HCT116 (cell line): ENCODE results near the gene OR10A4. TPM values are rescaled to one million over a fixed set of nuclear protein-coding genes. Genes with fewer than 3 reads are reported as not detected.
"Not testable (repeated sequence)": the region's sequence is repeated elsewhere in the genome, so short reads cannot be mapped to it uniquely, and the experiment has no call there.

Experiments
- ATAC-seq: fragments of 200-7000 bp; cut with Tn5 transposase; 2 replicates; pipeline ENCODE4 v1.9.1; 2020; ENCODE audit warnings: mild to moderate bottlenecking, moderate library complexity
- BruUV-seq: library from RNA; stranded (reverse); fragments of 400-500 nt; replicated peaks from 2 replicates; lab custom pipeline; 2021; lab: Mats Ljungman, UMichigan
- CTCF ChIA-PET: fragments of 300-600 bp; sonication (Branson Sonifier 250); formaldehyde crosslinking; loops from one replicate; lab custom pipeline; 2021; ENCODE audit warnings: antibody characterized with exemption; lab: Charles Lee
- POLR2A ChIA-PET: fragments of 300-600, 350-600 bp; sonication (Branson Sonifier 250); formaldehyde crosslinking; loops from one replicate; lab custom pipeline; 2021; ENCODE audit warnings: antibody characterized with exemption; lab: Charles Lee
- RAD21 ChIA-PET, 2 experiments: fragments of 300-600 bp; sonication (Branson Sonifier 250); formaldehyde crosslinking; loops; one replicate each; lab custom pipeline; 2023; ENCODE audit warnings: low total read pairs in 2 of 2; ENCODE audit not compliant: uncharacterized antibody in 2 of 2, unreplicated experiment in 2 of 2, low non-redundant PET in 1 of 2; lab: Charles Lee
- DNase-seq: peaks from one replicate; pipeline ENCODE4 v3.0.0-alpha.2; 2010; ENCODE audit warnings: low read depth, low spot score
- H2AFZ ChIP-seq: fragments of 200-600 bp; shearing (Covaris generic), sonication (generic); 2 replicates; pipeline ENCODE4 v1.6.1; 2017; ENCODE audit warnings: low read depth, mixed run types, mixed read lengths, antibody characterized with exemption, low read length; ENCODE audit not compliant: poor library complexity, severe bottlenecking
- H3K27ac ChIP-seq: 2 replicates; pipeline ENCODE4 v1.5.1; 2012; ENCODE audit warnings: low read depth, low read length
- H3K27me3 ChIP-seq: fragments of 200-600 bp; sonication (generic); 2 replicates; pipeline ENCODE4 v1.6.1; 2016; ENCODE audit warnings: mixed run types, low read length, mixed read lengths; ENCODE audit not compliant: insufficient read depth
- H3K36me3 ChIP-seq, 2 experiments: fragments of 200-500 bp in 1 of 2; fragments of 200-600 bp in 1 of 2; sonication (Bioruptor generic) in 1 of 2; sonication (generic) in 1 of 2; 2 replicates each; pipeline versions ENCODE4 v1.5.1 to v1.6.1; 2014 to 2016; ENCODE audit warnings: low read length in 2 of 2, inconsistent platforms in 1 of 2, mixed read lengths in 1 of 2, mixed run types in 1 of 2; ENCODE audit not compliant: insufficient read depth in 2 of 2, control insufficient read depth in 1 of 2
- H3K4me1 ChIP-seq, 2 experiments: fragments of 200-600 bp in 1 of 2; sonication (generic) in 1 of 2; 2 replicates each; pipeline versions ENCODE4 v1.5.1 to v1.6.1; 2012 to 2017; ENCODE audit warnings: low read length in 2 of 2, inconsistent platforms in 1 of 2, mild to moderate bottlenecking in 1 of 2, mixed read lengths in 1 of 2, mixed run types in 1 of 2, moderate library complexity in 1 of 2; ENCODE audit not compliant: insufficient read depth in 2 of 2, control insufficient read depth in 1 of 2
- H3K4me2 ChIP-seq: fragments of 200-600 bp; sonication (generic); 2 replicates; pipeline ENCODE4 v1.6.1; 2017; ENCODE audit warnings: mixed run types, low read length, mixed read lengths
- H3K4me3 ChIP-seq, 2 experiments: fragments of 200-600 bp in 1 of 2; sonication (generic) in 1 of 2; replicated peaks in 1 of 2; 2 replicates each; pipeline ENCODE4 v1.5.1; 2011 to 2016; ENCODE audit warnings: low read length in 2 of 2, control low read depth in 1 of 2, low read depth in 1 of 2, mild to moderate bottlenecking in 1 of 2, mixed read lengths in 1 of 2, mixed run types in 1 of 2
- H3K79me2 ChIP-seq: fragments of 200-600 bp; sonication (generic); 2 replicates; pipeline ENCODE4 v1.6.1; 2017; ENCODE audit warnings: mild to moderate bottlenecking, mixed run types, low read length, moderate library complexity, mixed read lengths; ENCODE audit not compliant: insufficient read depth
- H3K9ac ChIP-seq: fragments of 200-600 bp; sonication (generic); 2 replicates; pipeline ENCODE4 v1.6.1; 2016; ENCODE audit warnings: low read length, mixed read lengths
- H3K9me2 ChIP-seq: fragments of 200-600 bp; sonication (generic), shearing (Covaris generic); 2 replicates; pipeline ENCODE4 v1.6.1; 2017; ENCODE audit warnings: mixed run types, mild to moderate bottlenecking, moderate library complexity; ENCODE audit not compliant: insufficient read depth
- H3K9me3 ChIP-seq, 2 experiments: fragments of 200-500 bp in 1 of 2; fragments of 200-600 bp in 1 of 2; sonication (Bioruptor generic) in 1 of 2; sonication (generic) in 1 of 2; 2 replicates each; pipeline ENCODE4 v1.6.1; 2014 to 2017; ENCODE audit warnings: low read length in 2 of 2, mixed read lengths in 2 of 2, inconsistent platforms in 1 of 2, low read depth in 1 of 2, mild to moderate bottlenecking in 1 of 2, mixed run types in 1 of 2, moderate library complexity in 1 of 2; ENCODE audit not compliant: control insufficient read depth in 1 of 2, insufficient read depth in 1 of 2
- H4K20me1 ChIP-seq: fragments of 200-600 bp; sonication (generic), shearing (Covaris generic); 2 replicates; pipeline ENCODE4 v1.6.1; 2017; ENCODE audit warnings: mixed run types, mild to moderate bottlenecking, moderate library complexity; ENCODE audit not compliant: insufficient read depth
- ATF3 ChIP-seq: IDR thresholded peaks from 2 replicates; pipeline ENCODE4 v1.6.1; 2012
- CBX3 ChIP-seq: IDR thresholded peaks from 2 replicates; pipeline ENCODE4 v1.6.1; 2012; ENCODE audit warnings: low read depth
- ELF1 ChIP-seq: IDR thresholded peaks from 2 replicates; pipeline ENCODE4 v1.6.1; 2012; ENCODE audit warnings: low read depth, borderline replicate concordance
- EZH2 ChIP-seq: fragments of 200-600 bp; sonication (generic); IDR thresholded peaks from 2 replicates; pipeline ENCODE4 v1.6.1; 2017; ENCODE audit warnings: antibody characterized with exemption, mixed run types
- POLR2A ChIP-seq: IDR thresholded peaks from 2 replicates; pipeline ENCODE4 v1.7.0; 2011; ENCODE audit warnings: borderline replicate concordance; ENCODE audit not compliant: insufficient read depth, insufficient read length; ENCODE audit errors: extremely low read depth
- POLR2AphosphoS5 ChIP-seq: IDR thresholded peaks from 2 replicates; pipeline ENCODE4 v1.6.1; 2011; ENCODE audit warnings: mild to moderate bottlenecking, low read depth, low read length, moderate library complexity
- SIN3A ChIP-seq: IDR thresholded peaks from 2 replicates; pipeline ENCODE4 v1.6.1; 2012; ENCODE audit warnings: low read depth
- SP1 ChIP-seq: IDR thresholded peaks from 2 replicates; pipeline ENCODE4 v1.6.1; 2012; ENCODE audit warnings: low read depth
- ZBTB33 ChIP-seq: IDR thresholded peaks from 2 replicates; pipeline ENCODE4 v1.6.1; 2011; ENCODE audit warnings: mild to moderate bottlenecking, low read length, moderate library complexity; ENCODE audit not compliant: insufficient replicate concordance; ENCODE audit errors: extremely low read depth
- ZFX ChIP-seq: fragments of 450-650 bp; IDR thresholded peaks from 2 replicates; pipeline ENCODE4 v1.6.1; 2017
- intact Hi-C: fragments of 100-400 bp; cut with micrococcal nuclease; formaldehyde crosslinking; loops from 2 replicates; pipeline ENCODE4 v1.10.0; 2022
- total RNA-seq: library from RNA; stranded (reverse); gene quantifications from one replicate; pipeline ENCODE4 v1.2.1, GENCODE V29; 2021; ENCODE audit not compliant: unreplicated experiment

OR10A4 gene
- total RNA-seq, 1 experiment from 2014 or later: not detected

- Histone ChIP-seq H3K9me2 (no peaks in the 10 kb centered on the region), H3K9ac (no peak overlapping the region), H3K9me3 (no peaks in the 10 kb centered on the region; a peak in 1 of 4 replicates), H3K79me2 (no peaks in the 10 kb centered on the region), H3K4me3 (no peak overlapping the region), H4K20me1 (no peaks in the 10 kb centered on the region), H3K4me2 (no peak overlapping the region), H3K4me1 (no peaks in the 10 kb centered on the region), H3K27me3 (no peaks in the 10 kb centered on the region), H2AFZ (no peak overlapping the region), H3K27ac (no peak overlapping the region), H3K36me3 (no peaks in the 10 kb centered on the region)
- CTCF ChIA-PET: no interaction called here
- intact Hi-C loops: no loop called here
- POLR2A ChIA-PET: no interaction called here
- no peak for TF ChIP-seq ZFX
- no peak for TF ChIP-seq SP1
- TF ChIP-seq ATF3: no peak
- no peak for TF ChIP-seq POLR2AphosphoS5
- no peak for TF ChIP-seq EZH2
- no peak for TF ChIP-seq CBX3
- TF ChIP-seq POLR2A: no peak
- TF ChIP-seq ELF1: no peak
- TF ChIP-seq ZBTB33: no peak
- no peak for TF ChIP-seq SIN3A
- DNase-seq: no peak
- BruUV-seq: no TSS peak
- ATAC-seq: no peak
- RAD21 ChIA-PET: no interaction called here
These were observed 25.9 kb upstream of the OR10A4 start for GRCh38 chr11:6850526-6850925.

GRCh38 chr11:6854801-6855200, 21.6 kb upstream of the OR10A4 start:
- H4K20me1 ChIP-seq, H3K9ac ChIP-seq, BruUV-seq, POLR2A ChIA-PET, H3K9me3 ChIP-seq, H2AFZ ChIP-seq, H3K79me2 ChIP-seq, H3K4me2 ChIP-seq, H3K36me3 ChIP-seq, ATAC-seq, intact Hi-C loops, RAD21 ChIA-PET, H3K9me2 ChIP-seq, H3K27me3 ChIP-seq, H3K27ac ChIP-seq, DNase-seq, H3K4me1 ChIP-seq, H3K4me3 ChIP-seq: not testable (repeated sequence)
- CTCF ChIA-PET: interaction anchor here (2.1 kb wide), 1 partner anchor 42 kb away, joined by 5 read pairs; no protein-coding TSS in a partner anchor
